Testis (tissue), 2 donors: ENCODE data around the gene MKS1.

Source experiments
- POLR2A ChIP-seq: fragments of 450-650 bp; IDR thresholded peaks from one replicate; pipeline ENCODE4 v1.6.1; 2017; ENCODE audit warnings: antibody characterized with exemption, mild to moderate bottlenecking, moderate library complexity
- TF ChIP-seq, protein P1 (sequence below), 3 experiments: fragments of 450-650 bp in 2 of 3; fragments of 200-600 bp in 1 of 3; sonication (generic) in 1 of 3; IDR thresholded peaks; one replicate each; pipeline ENCODE4 v1.5.1; 2016 to 2019; ENCODE audit warnings: antibody characterized with exemption in 3 of 3, mild to moderate bottlenecking in 2 of 3, moderate library complexity in 1 of 3

DNA sequence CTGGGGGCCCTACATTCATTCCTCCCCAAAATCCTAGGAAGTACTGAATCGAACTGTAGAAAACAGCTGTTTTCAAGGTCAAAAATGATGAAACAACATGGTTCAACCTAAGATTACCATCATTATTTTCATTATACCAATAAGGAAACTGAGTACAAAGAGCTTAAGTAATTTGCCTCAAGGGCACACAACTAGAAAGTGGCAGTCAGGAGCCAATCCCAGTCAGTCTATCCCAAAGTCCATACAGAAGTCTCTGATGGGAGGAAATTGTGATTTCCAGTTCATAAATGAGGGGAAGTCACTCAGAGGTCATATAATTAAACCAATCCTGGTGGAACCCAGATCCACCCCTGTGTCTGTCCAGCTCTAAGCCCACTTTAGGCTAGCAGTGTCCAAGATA is 27.7 kb upstream of the MKS1 start:
- no peak for TF ChIP-seq POLR2A
- TF ChIP-seq, protein P1, sequence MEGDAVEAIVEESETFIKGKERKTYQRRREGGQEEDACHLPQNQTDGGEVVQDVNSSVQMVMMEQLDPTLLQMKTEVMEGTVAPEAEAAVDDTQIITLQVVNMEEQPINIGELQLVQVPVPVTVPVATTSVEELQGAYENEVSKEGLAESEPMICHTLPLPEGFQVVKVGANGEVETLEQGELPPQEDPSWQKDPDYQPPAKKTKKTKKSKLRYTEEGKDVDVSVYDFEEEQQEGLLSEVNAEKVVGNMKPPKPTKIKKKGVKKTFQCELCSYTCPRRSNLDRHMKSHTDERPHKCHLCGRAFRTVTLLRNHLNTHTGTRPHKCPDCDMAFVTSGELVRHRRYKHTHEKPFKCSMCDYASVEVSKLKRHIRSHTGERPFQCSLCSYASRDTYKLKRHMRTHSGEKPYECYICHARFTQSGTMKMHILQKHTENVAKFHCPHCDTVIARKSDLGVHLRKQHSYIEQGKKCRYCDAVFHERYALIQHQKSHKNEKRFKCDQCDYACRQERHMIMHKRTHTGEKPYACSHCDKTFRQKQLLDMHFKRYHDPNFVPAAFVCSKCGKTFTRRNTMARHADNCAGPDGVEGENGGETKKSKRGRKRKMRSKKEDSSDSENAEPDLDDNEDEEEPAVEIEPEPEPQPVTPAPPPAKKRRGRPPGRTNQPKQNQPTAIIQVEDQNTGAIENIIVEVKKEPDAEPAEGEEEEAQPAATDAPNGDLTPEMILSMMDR (IDR thresholded peaks at IDR 0.05): no peak
